HepG2 (cell line): ENCODE data around the gene SOWAHB. TPM values are rescaled to one million over a fixed set of nuclear protein-coding genes. Genes with fewer than 3 reads are reported as not detected.

Source experiments
- ATAC-seq: fragments of 200-7000 bp; cut with Tn5 transposase; 3 replicates; pipeline ENCODE4 v1.9.1; 2020; ENCODE audit warnings: mild to moderate bottlenecking, moderate library complexity
- BruUV-seq: library from RNA; stranded (reverse); fragments of 400-500 nt; replicated peaks from 2 replicates; lab custom pipeline; 2021; lab: Mats Ljungman, UMichigan
- CTCF ChIA-PET: fragments of 300-600 bp; formaldehyde crosslinking; extraction: SDS; loops from one replicate; lab custom pipeline; 2021; ENCODE audit warnings: low total read pairs, inconsistent platforms, low intra/inter-chr PET ratio; lab: Yijun Ruan, JAX
- POLR2A ChIA-PET: fragments of 350-600 bp; sonication (Branson Sonifier 250); formaldehyde crosslinking; loops from one replicate; lab custom pipeline; 2020; ENCODE audit warnings: antibody characterized with exemption, inconsistent platforms; lab: Yijun Ruan, JAX
- DNase-seq: peaks from one replicate; pipeline ENCODE4 v3.0.0-alpha.2; 2015; ENCODE audit warnings: low spot score
- FAIRE-seq: peaks from 3 replicates; lab custom pipeline; 2011; peaks lifted over from hg19 to GRCh38; lab: Jason Lieb, UNC
- H2AFZ ChIP-seq: one replicate; pipeline ENCODE4 v1.6.1; 2011; ENCODE audit warnings: low read length, inconsistent platforms
- H3K27ac ChIP-seq: fragments of 300-600 bp; 3 replicates; pipeline ENCODE4 v1.8.0; 2011; ENCODE audit warnings: mixed run types, mild to moderate bottlenecking, mixed read lengths, low read length, inconsistent platforms; ENCODE audit not compliant: insufficient read depth; ENCODE audit errors: extremely low read length
- H3K27me3 ChIP-seq, 2 experiments: fragments of 200-600 bp in 1 of 2; 2 replicates in 1 of 2; 3 replicates in 1 of 2; pipeline versions ENCODE4 v1.6.0 to v1.8.0; 2011; ENCODE audit warnings: low read length in 2 of 2, mild to moderate bottlenecking in 2 of 2, moderate library complexity in 2 of 2, inconsistent platforms in 1 of 2; ENCODE audit not compliant: insufficient read depth in 2 of 2, control insufficient read depth in 1 of 2
- H3K36me3 ChIP-seq, 2 experiments: fragments of 200-600 bp in 1 of 2; replicated peaks in 1 of 2; 2 replicates in 1 of 2; 3 replicates in 1 of 2; pipeline versions ENCODE4 v1.5.1 to v1.8.0; 2011; ENCODE audit warnings: low read length in 2 of 2, inconsistent platforms in 1 of 2; ENCODE audit not compliant: insufficient read depth in 2 of 2, control insufficient read depth in 1 of 2
- H3K4me1 ChIP-seq: 2 replicates; pipeline ENCODE4 v1.5.1; 2012; ENCODE audit warnings: low read length, inconsistent platforms; ENCODE audit not compliant: insufficient read depth
- H3K4me2 ChIP-seq: 2 replicates; pipeline ENCODE4 v1.6.0; 2011; ENCODE audit warnings: low read depth, low read length, inconsistent platforms
- H3K4me3 ChIP-seq, 3 experiments: fragments of 200-600 bp in 1 of 3; sonication (generic), shearing (Covaris generic) in 1 of 3; replicated peaks in 1 of 3; 2 replicates each; pipeline ENCODE4 v1.5.1; 2011 to 2016; ENCODE audit warnings: low read length in 3 of 3, inconsistent platforms in 2 of 3, low read depth in 2 of 3, mild to moderate bottlenecking in 2 of 3, control low read depth in 1 of 3, mixed read lengths in 1 of 3; ENCODE audit not compliant: insufficient read depth in 1 of 3
- H3K79me2 ChIP-seq: one replicate; pipeline ENCODE4 v1.6.1; 2011; ENCODE audit warnings: low read length, inconsistent platforms; ENCODE audit not compliant: insufficient read depth
- H3K9ac ChIP-seq: 2 replicates; pipeline ENCODE4 v1.6.0; 2011; ENCODE audit warnings: mild to moderate bottlenecking, low read depth, low read length, inconsistent platforms; ENCODE audit not compliant: insufficient read depth
- H3K9me3 ChIP-seq: 2 replicates; pipeline ENCODE4 v1.5.1; 2012; ENCODE audit warnings: mild to moderate bottlenecking, low read length
- H4K20me1 ChIP-seq: 2 replicates; pipeline ENCODE4 v1.6.0; 2011; ENCODE audit warnings: inconsistent platforms, mild to moderate bottlenecking, low read length, moderate library complexity; ENCODE audit not compliant: insufficient read depth
- ATF7-NPFF ChIP-seq: sonication (generic); formaldehyde crosslinking; IDR thresholded peaks from 2 replicates; pipeline ENCODE4 v1.8.1; 2023; ENCODE audit warnings: mild to moderate bottlenecking, low read depth, missing genetic modification reagents, moderate library complexity
- HMGA1 ChIP-seq: sonication (generic); formaldehyde crosslinking; conservative IDR thresholded peaks from 2 replicates; pipeline ENCODE4 v1.4.0; 2020; ENCODE audit warnings: missing genetic modification reagents
- SALL2 ChIP-seq: sonication (generic); formaldehyde crosslinking; IDR thresholded peaks from 2 replicates; pipeline ENCODE4 v1.8.1; 2023; ENCODE audit warnings: mild to moderate bottlenecking, missing genetic modification reagents, inconsistent platforms
- SP4 ChIP-seq: sonication (generic); formaldehyde crosslinking; IDR thresholded peaks from 2 replicates; pipeline ENCODE4 v1.8.1; 2023; ENCODE audit warnings: mild to moderate bottlenecking, missing genetic modification reagents
- TCF12 ChIP-seq, 2 experiments: fragments of 450-650 bp in 1 of 2; sonication (generic) in 1 of 2; formaldehyde crosslinking in 1 of 2; IDR thresholded peaks; 2 replicates each; pipeline versions ENCODE4 v1.6.1 to v1.8.0; 2017 to 2022; ENCODE audit warnings: antibody characterized with exemption in 1 of 2, mild to moderate bottlenecking in 1 of 2, missing genetic modification reagents in 1 of 2, moderate library complexity in 1 of 2
- ZBTB7A ChIP-seq: sonication (generic); formaldehyde crosslinking; IDR thresholded peaks from 2 replicates; pipeline ENCODE4 v1.8.0; 2022; ENCODE audit warnings: mild to moderate bottlenecking, missing genetic modification reagents
- ZFP36L1 ChIP-seq: sonication (generic); formaldehyde crosslinking; IDR thresholded peaks from 2 replicates; pipeline ENCODE4 v1.8.0; 2022; ENCODE audit warnings: mild to moderate bottlenecking, missing genetic modification reagents, moderate library complexity
- ZNF180 ChIP-seq: sonication (generic); formaldehyde crosslinking; IDR thresholded peaks from 2 replicates; pipeline ENCODE4 v1.4.0; 2020; ENCODE audit warnings: low read depth, missing genetic modification reagents, borderline replicate concordance
- ZNF232 ChIP-seq: sonication (generic); formaldehyde crosslinking; IDR thresholded peaks from 2 replicates; pipeline ENCODE4 v1.4.0; 2020; ENCODE audit warnings: missing genetic modification reagents, borderline replicate concordance
- ZNF687 ChIP-seq: sonication (generic); formaldehyde crosslinking; IDR thresholded peaks from 2 replicates; pipeline ENCODE4 v1.5.1; 2020; ENCODE audit warnings: mild to moderate bottlenecking, missing genetic modification reagents, moderate library complexity
- WGBS: methylation state at CpG from one replicate; pipeline ENCODE4 v1.1.6; 2017; ENCODE audit warnings: low lambda C conversion rate; 5-methylcytosine and 5-hydroxymethylcytosine counted together
- in situ Hi-C: cut with HindIII; loops from 2 replicates; pipeline ENCODE4 v1.10.0; 2017; ENCODE audit warnings: low pct_unique_long_range_greater_than_20kb; ENCODE audit not compliant: extremely low pct_ligation_motif_present
- intact Hi-C: fragments of 100-400 bp; cut with micrococcal nuclease; formaldehyde crosslinking; loops from one replicate; pipeline ENCODE4 v1.10.0; 2022; ENCODE audit not compliant: unreplicated experiment
- polyA plus RNA-seq, 8 experiments: library from polyadenylated mRNA; depleted of rRNA in 3 of 8; stranded (reverse) in 7 of 8; unstranded in 1 of 8; fragments of >200 nt; fragmentation: Illumina TruSeq in 4 of 8; extraction: Trizol in 4 of 8; gene quantifications; 2 replicates each; pipeline versions ENCODE4 v1.2.1 to v1.2.3, GENCODE V29; 2011 to 2016; ENCODE audit warnings: low read depth in 4 of 8, missing spikeins in 1 of 8, mixed read lengths in 1 of 8; ENCODE audit not compliant: insufficient read depth in 1 of 8
- total RNA-seq, 5 experiments: library from RNA; depleted of rRNA; stranded (reverse); fragments of >200 nt; fragmentation: Illumina TruSeq; extraction: Trizol; gene quantifications; 2 replicates each; pipeline ENCODE4 v1.2.3, GENCODE V29; 2016; ENCODE audit warnings: low read depth in 1 of 5

Gene SOWAHB
- total and polyA plus RNA-seq, 2 of the 13 experiments (the other 11 are each of a cell fraction or from before 2014, with no cell fraction given), result 0.12 to 0.51 TPM

- WGBS, result 96% methylated on average over 1 of the region's 1 CpG
- no peak for ATAC-seq
- H3K4me2 ChIP-seq, result no peak overlapping the region
- no peaks in the 10 kb centered on the region for H3K36me3 ChIP-seq
- TF ChIP-seq ZFP36L1 (no peak), ZNF687 (CRISPR knock-in tag) (no peak), SP4 (CRISPR knock-in tag) (no peak), SALL2 (CRISPR knock-in tag) (no peak), TCF12 (IDR thresholded peaks at IDR 0.05) (no peak), TCF12 (CRISPR knock-in tag; IDR thresholded peaks at IDR 0.05) (no peak), ATF7-NPFF (no peak), ZBTB7A (CRISPR knock-in tag) (no peak), HMGA1 (CRISPR knock-in tag) (no peak), ZNF232 (CRISPR knock-in tag) (no peak), ZNF180 (CRISPR knock-in tag) (no peak)
- no peaks in the 10 kb centered on the region for H3K9me3 ChIP-seq
- POLR2A ChIA-PET, result no interaction called here
- no peaks in the 10 kb centered on the region for H3K79me2 ChIP-seq
- CTCF ChIA-PET, result no interaction called here
- no TSS peak for BruUV-seq
- H3K4me1 ChIP-seq, result no peaks in the 10 kb centered on the region
- no peak overlapping the region for H2AFZ ChIP-seq
- no peaks in the 10 kb centered on the region for H4K20me1 ChIP-seq
- in situ Hi-C loops (no loop called here), intact Hi-C loops (no loop called here)
- no peak for FAIRE-seq
- H3K4me3 ChIP-seq, result no peak overlapping the region
- H3K9ac ChIP-seq, result no peak overlapping the region
- no peak overlapping the region for H3K27ac ChIP-seq
- H3K27me3 ChIP-seq, result no peaks in the 10 kb centered on the region
- no peak for DNase-seq
Observed at GRCh38 chr4:76909711-76910110, 11.8 kb upstream of the SOWAHB start.
